ENCODE results near the gene AGAP3. TPM values are rescaled to one million over a fixed set of nuclear protein-coding genes. Genes with fewer than 3 reads are reported as not detected.
A peak's percentile ranks its signal among the peaks of the same experiment; 100 is the strongest.

Gene AGAP3
- total and polyA plus RNA-seq, 4 donors: 75.9 to 194 (median 110) TPM

- peaks cover 12 to 38% (median 21%) of the 10 kb centered on the region in 5 donors for H3K4me1 ChIP-seq (ENCODE audit: control insufficient read depth in 5 of 5, insufficient read depth in 5 of 5, low read length in 5 of 5)
- TF ChIP-seq CTCF (IDR thresholded peaks at IDR 0.05; ENCODE audit: control extremely low read depth, extremely low read depth): no peak
- H3K9me3 ChIP-seq (ENCODE audit: control insufficient read depth in 4 of 4, insufficient read depth in 3 of 4, low read length in 3 of 4): no peaks in the 10 kb centered on the region
- WGBS, 2 donors: 74 to 89% methylated on average over 10 to 11 of the region's 11 CpGs
- H3K9ac ChIP-seq (ENCODE audit: insufficient read depth in 1 of 2, low read length in 2 of 2): no peak overlapping the region
- H3K27me3 ChIP-seq (ENCODE audit: control insufficient read depth in 3 of 3, insufficient read depth in 3 of 3, low read length in 2 of 3): no peaks in the 10 kb centered on the region
- no peak overlapping the region for H3K4me3 ChIP-seq
- ATAC-seq (ENCODE audit: insufficient read depth, low FRiP score) (no peak), DNase-seq (no peak)
- H3K27ac ChIP-seq (ENCODE audit: low read depth in 1 of 2, low read length in 1 of 2): peak overlapping the region in 1 of 2 donors; percentile 35
- H3K36me3 ChIP-seq (ENCODE audit: control insufficient read depth in 4 of 4, insufficient read depth in 4 of 4, low read length in 4 of 4): peaks cover 0 to 30% (median 15%) of the 10 kb centered on the region in 4 donors
Measured at GRCh38 chr7:151062111-151062398, 24.2 kb upstream of the AGAP3 start.

- Histone ChIP-seq H3K4me3 (peak overlapping the region; percentile 17), H3K9me3 (ENCODE audit: control insufficient read depth in 4 of 4, insufficient read depth in 3 of 4, low read length in 3 of 4) (no peaks in the 10 kb centered on the region), H3K27me3 (ENCODE audit: control insufficient read depth in 3 of 3, insufficient read depth in 3 of 3, low read length in 2 of 3) (no peaks in the 10 kb centered on the region), H3K36me3 (ENCODE audit: control insufficient read depth in 4 of 4, insufficient read depth in 4 of 4, low read length in 4 of 4) (peaks cover 5 to 34% (median 17%) of the 10 kb centered on the region in 4 donors), H3K9ac (ENCODE audit: insufficient read depth in 1 of 2, low read length in 2 of 2) (no peak overlapping the region), H3K27ac (ENCODE audit: low read depth in 1 of 2, low read length in 1 of 2) (peak overlapping the region; percentile 52 to 71), H3K4me1 (ENCODE audit: control insufficient read depth in 5 of 5, insufficient read depth in 5 of 5, low read length in 5 of 5) (peaks cover 12 to 32% (median 16%) of the 10 kb centered on the region in 5 donors)
- ATAC-seq (ENCODE audit: insufficient read depth, low FRiP score): no peak
- DNase-seq: peak; percentile 66 to 84 (median 83)
- 63 to 78% methylated on average over 43 of the region's 43 CpGs for WGBS, 2 donors
- no peak for TF ChIP-seq CTCF (IDR thresholded peaks at IDR 0.05; ENCODE audit: control extremely low read depth, extremely low read depth)
Measured at GRCh38 chr7:151062399-151063211, 23.7 kb upstream of the AGAP3 start.

GRCh38 chr7:151063212-151063561 lies 23.1 kb upstream of the AGAP3 start:
- ATAC-seq (ENCODE audit: insufficient read depth, low FRiP score) (no peak), DNase-seq (no peak)
- Histone ChIP-seq H3K4me3 (no peak overlapping the region), H3K36me3 (ENCODE audit: control insufficient read depth in 4 of 4, insufficient read depth in 4 of 4, low read length in 4 of 4) (peaks cover 9 to 40% (median 21%) of the 10 kb centered on the region in 4 donors), H3K27me3 (ENCODE audit: control insufficient read depth in 3 of 3, insufficient read depth in 3 of 3, low read length in 2 of 3) (no peaks in the 10 kb centered on the region), H3K4me1 (ENCODE audit: control insufficient read depth in 5 of 5, insufficient read depth in 5 of 5, low read length in 5 of 5) (peaks cover 12 to 31% (median 16%) of the 10 kb centered on the region in 5 donors), H3K9ac (ENCODE audit: insufficient read depth in 1 of 2, low read length in 2 of 2) (no peak overlapping the region), H3K9me3 (ENCODE audit: control insufficient read depth in 4 of 4, insufficient read depth in 3 of 4, low read length in 3 of 4) (no peaks in the 10 kb centered on the region), H3K27ac (ENCODE audit: low read depth in 1 of 2, low read length in 1 of 2) (no peak overlapping the region)
- TF ChIP-seq CTCF (IDR thresholded peaks at IDR 0.05; ENCODE audit: control extremely low read depth, extremely low read depth): no peak
- WGBS, 2 donors: 64 to 73% methylated on average over 8 to 11 of the region's 11 CpGs
